Spleen (tissue), 7 donors: ENCODE measurements around the gene PHLDB2.

Source experiments
- POLR2AphosphoS5 ChIP-seq, 3 donors: sonication (generic); formaldehyde crosslinking; IDR thresholded peaks; one replicate each; pipeline ENCODE4 v1.5.1; 2017; ENCODE audit warnings: antibody characterized with exemption in 3 of 3
- TF ChIP-seq, protein P1 (sequence below), 11 experiments: fragments of 200-600 bp in 7 of 11; fragments of 450-650 bp in 4 of 11; sonication (generic) in 4 of 11; IDR thresholded peaks in 8 of 11; conservative IDR thresholded peaks in 3 of 11; 1 replicate in 7 of 11; 2 replicates in 4 of 11; pipeline versions ENCODE4 v1.4.0 to v1.8.0; 2016 to 2021; ENCODE audit warnings: antibody characterized with exemption in 11 of 11, inconsistent platforms in 4 of 11, mild to moderate bottlenecking in 1 of 11
- donor health status: DM: no; HTN: no; CAD: no; lungs with moderate emphysema.
- donor health status: DM: no; HTN: no; CAD: no.
- donor health status: DM: no; HTN: no; CAD: no.

- no peak for TF ChIP-seq POLR2AphosphoS5 (IDR thresholded peaks at IDR 0.05)
- TF ChIP-seq, protein P1, sequence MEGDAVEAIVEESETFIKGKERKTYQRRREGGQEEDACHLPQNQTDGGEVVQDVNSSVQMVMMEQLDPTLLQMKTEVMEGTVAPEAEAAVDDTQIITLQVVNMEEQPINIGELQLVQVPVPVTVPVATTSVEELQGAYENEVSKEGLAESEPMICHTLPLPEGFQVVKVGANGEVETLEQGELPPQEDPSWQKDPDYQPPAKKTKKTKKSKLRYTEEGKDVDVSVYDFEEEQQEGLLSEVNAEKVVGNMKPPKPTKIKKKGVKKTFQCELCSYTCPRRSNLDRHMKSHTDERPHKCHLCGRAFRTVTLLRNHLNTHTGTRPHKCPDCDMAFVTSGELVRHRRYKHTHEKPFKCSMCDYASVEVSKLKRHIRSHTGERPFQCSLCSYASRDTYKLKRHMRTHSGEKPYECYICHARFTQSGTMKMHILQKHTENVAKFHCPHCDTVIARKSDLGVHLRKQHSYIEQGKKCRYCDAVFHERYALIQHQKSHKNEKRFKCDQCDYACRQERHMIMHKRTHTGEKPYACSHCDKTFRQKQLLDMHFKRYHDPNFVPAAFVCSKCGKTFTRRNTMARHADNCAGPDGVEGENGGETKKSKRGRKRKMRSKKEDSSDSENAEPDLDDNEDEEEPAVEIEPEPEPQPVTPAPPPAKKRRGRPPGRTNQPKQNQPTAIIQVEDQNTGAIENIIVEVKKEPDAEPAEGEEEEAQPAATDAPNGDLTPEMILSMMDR (IDR thresholded peaks at IDR 0.05 in 8 of 11, conservative IDR thresholded peaks at IDR 0.05 in 3 of 11): no peak
Observed at GRCh38 chr3:111828530-111828929, 30.5 kb upstream of the PHLDB2 start.
